ENCODE measurements around the gene EVI5.

Gene EVI5

DNA sequence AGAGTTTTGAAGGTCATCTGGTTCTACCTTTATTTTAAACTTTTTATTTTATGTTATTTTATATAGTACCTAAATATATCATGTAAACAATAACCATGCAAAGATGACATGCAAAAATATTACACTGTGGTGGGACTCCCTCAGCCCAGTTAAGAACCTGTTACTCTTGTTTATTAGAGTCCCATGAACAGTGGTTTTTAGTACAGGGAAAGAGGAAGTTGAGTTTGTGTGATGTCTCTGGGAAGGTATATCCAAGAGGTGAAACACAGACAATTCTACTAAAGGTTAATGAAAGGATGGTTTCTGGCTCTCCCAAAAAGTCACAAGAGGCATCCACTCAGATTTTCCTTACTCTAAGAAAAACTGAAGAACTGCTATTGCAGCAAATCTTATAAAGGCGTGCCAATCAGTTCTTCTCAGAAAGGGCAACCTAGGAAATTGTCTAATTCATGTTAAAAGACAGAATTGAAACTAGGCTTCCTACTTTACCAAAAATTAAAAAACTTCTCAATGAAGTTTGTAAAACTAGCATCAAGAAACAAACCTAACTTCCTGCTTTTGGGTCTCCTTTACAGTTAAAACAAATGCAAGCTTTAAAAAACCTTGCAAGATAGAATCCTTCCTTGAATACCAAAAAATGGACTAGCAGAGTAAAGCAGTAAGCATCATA is 318.1 kb downstream of the EVI5 start:
- H3K36me3 ChIP-seq (ENCODE audit: control insufficient read depth, insufficient read depth, low read length) = no peaks in the 10 kb centered on the region
- no peak overlapping the region for H3K4me2 ChIP-seq (ENCODE audit: low read length)
- no peak overlapping the region for H3K4me3 ChIP-seq (ENCODE audit: low read depth, low read length)
- H3K9me3 ChIP-seq (ENCODE audit: control insufficient read depth, low read length) = no peaks in the 10 kb centered on the region
- H3K4me1 ChIP-seq = no peaks in the 10 kb centered on the region
- no peaks in the 10 kb centered on the region for H3K27me3 ChIP-seq (ENCODE audit: control insufficient read depth, insufficient read depth, low read length)
- TF ChIP-seq, protein P1, sequence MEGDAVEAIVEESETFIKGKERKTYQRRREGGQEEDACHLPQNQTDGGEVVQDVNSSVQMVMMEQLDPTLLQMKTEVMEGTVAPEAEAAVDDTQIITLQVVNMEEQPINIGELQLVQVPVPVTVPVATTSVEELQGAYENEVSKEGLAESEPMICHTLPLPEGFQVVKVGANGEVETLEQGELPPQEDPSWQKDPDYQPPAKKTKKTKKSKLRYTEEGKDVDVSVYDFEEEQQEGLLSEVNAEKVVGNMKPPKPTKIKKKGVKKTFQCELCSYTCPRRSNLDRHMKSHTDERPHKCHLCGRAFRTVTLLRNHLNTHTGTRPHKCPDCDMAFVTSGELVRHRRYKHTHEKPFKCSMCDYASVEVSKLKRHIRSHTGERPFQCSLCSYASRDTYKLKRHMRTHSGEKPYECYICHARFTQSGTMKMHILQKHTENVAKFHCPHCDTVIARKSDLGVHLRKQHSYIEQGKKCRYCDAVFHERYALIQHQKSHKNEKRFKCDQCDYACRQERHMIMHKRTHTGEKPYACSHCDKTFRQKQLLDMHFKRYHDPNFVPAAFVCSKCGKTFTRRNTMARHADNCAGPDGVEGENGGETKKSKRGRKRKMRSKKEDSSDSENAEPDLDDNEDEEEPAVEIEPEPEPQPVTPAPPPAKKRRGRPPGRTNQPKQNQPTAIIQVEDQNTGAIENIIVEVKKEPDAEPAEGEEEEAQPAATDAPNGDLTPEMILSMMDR (IDR thresholded peaks at IDR 0.05) = no peak
- no peak overlapping the region for H3K9ac ChIP-seq
- H2AFZ ChIP-seq = no peak overlapping the region
- no peaks in the 10 kb centered on the region for H3K79me2 ChIP-seq
- H3K27ac ChIP-seq = no peak overlapping the region

DNA sequence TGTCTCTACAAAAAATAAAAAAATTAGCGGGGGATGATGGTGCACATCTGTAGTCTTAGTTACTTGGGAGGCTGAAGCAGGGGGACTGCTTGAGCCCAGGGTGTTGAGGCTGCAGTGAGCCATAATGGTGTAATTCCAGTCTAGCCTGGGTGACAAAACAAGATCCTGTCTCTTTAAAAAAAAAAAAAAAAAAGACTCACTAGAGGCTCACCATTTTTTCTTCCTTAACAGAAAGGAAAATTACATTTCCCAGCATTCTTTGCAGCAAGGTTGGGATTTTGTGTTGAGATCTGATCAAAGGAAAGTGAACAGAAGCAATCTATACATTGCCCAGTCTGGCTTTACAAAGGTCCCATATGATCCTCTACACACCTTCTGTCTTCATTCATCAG is 319.7 kb downstream of the EVI5 start:
- Histone ChIP-seq H3K27me3 (ENCODE audit: control insufficient read depth, insufficient read depth, low read length) (no peaks in the 10 kb centered on the region), H2AFZ (no peak overlapping the region), H3K36me3 (ENCODE audit: control insufficient read depth, insufficient read depth, low read length) (no peaks in the 10 kb centered on the region), H3K4me1 (no peaks in the 10 kb centered on the region), H3K4me2 (ENCODE audit: low read length) (no peak overlapping the region), H3K4me3 (ENCODE audit: low read depth, low read length) (no peak overlapping the region), H3K79me2 (no peaks in the 10 kb centered on the region), H3K9me3 (ENCODE audit: control insufficient read depth, low read length) (no peaks in the 10 kb centered on the region), H3K9ac (no peak overlapping the region), H3K27ac (no peak overlapping the region)
- TF ChIP-seq, protein P1 (IDR thresholded peaks at IDR 0.05) = no peak

DNA sequence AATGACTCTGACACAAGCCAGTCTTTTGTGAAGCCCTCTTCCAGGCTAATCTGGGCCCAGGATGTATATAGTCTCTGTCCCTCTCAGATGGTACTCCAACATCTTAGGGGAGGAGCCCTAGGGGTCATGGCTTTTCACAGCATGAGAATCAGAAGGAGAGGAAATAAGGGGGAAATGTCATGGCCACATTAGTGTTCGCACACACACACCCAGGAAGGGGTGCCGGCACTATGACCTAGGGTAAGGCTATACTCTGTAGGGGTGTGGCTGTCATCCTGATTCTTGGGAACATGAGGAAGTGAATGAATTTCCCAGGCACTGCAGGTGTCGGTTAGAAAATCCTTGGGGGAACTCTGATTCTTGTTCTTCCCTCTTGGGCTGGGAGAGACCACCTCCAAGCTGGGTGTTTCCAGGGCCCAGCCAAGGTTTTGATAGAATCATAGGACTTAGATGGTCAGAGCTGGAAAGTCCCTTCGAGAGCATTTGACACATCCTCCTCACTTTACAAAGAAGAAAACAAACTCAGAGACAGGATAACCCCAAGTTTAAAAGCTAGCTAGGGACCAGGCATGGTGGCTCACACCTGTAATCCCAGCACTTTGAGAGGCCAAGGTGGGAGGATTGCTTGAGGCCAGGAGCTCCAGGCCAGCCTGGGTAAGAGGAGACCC is 320.2 kb downstream of the EVI5 start:
- Histone ChIP-seq H3K4me2 (ENCODE audit: low read length) (no peak overlapping the region), H3K4me3 (ENCODE audit: low read depth, low read length) (no peak overlapping the region), H2AFZ (no peak overlapping the region), H3K27ac (no peak overlapping the region), H3K4me1 (no peaks in the 10 kb centered on the region), H3K36me3 (ENCODE audit: control insufficient read depth, insufficient read depth, low read length) (no peaks in the 10 kb centered on the region), H3K9me3 (ENCODE audit: control insufficient read depth, low read length) (no peaks in the 10 kb centered on the region), H3K9ac (no peak overlapping the region), H3K79me2 (no peaks in the 10 kb centered on the region), H3K27me3 (ENCODE audit: control insufficient read depth, insufficient read depth, low read length) (no peaks in the 10 kb centered on the region)
- TF ChIP-seq, protein P1 (IDR thresholded peaks at IDR 0.05) = no peak

DNA sequence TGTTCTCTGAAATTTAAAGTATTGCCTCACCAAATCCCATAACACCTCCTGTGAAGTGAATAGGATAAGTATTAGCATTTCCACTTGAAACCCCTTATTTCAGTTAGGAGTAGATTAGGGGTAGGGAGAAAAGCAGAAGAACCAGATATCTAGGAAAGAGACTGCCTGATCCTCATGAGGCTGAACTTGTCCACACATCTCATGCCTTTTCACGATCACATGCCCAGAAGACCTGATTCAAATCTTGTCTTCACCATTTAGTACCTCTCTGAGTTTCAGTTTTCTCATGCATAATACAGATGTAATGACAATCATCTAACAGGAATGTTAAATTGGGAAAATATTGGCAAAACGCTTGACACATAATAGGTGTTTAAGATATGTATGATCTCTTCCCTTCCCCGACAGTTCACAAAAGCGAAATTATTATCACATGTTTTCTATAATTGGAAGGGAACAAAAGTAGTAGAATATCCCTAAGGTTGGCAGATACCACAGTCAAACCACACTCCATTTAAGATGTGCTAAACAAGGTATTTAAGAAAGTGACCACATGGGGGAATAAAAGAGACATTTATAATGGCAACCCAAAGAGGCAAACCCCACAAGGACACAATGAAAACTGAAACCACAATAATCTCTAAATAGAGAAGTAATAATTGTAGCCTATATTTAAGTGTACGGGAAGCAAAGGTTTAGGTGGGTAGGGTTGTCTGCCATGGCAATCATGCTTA is 323.4 kb downstream of the EVI5 start:
- H3K36me3 ChIP-seq (ENCODE audit: control insufficient read depth, insufficient read depth, low read length) = no peaks in the 10 kb centered on the region
- H3K27me3 ChIP-seq (ENCODE audit: control insufficient read depth, insufficient read depth, low read length) = no peaks in the 10 kb centered on the region
- no peaks in the 10 kb centered on the region for H3K4me1 ChIP-seq
- TF ChIP-seq, protein P1 (IDR thresholded peaks at IDR 0.05) = no peak
- H3K4me3 ChIP-seq (ENCODE audit: low read depth, low read length) = no peak overlapping the region
- no peak overlapping the region for H3K9ac ChIP-seq
- no peaks in the 10 kb centered on the region for H3K9me3 ChIP-seq (ENCODE audit: control insufficient read depth, low read length)
- no peaks in the 10 kb centered on the region for H3K79me2 ChIP-seq
- H3K27ac ChIP-seq = no peak overlapping the region
- no peak overlapping the region for H3K4me2 ChIP-seq (ENCODE audit: low read length)
- no peak overlapping the region for H2AFZ ChIP-seq
